GM20000 (cell line): ENCODE results near the gene TFR2.
A peak's percentile ranks its signal among the peaks of the same experiment; 100 is the strongest.

ENCODE experiments used
- DNase-seq: peaks from one replicate; pipeline ENCODE4 v3.0.0; 2012; ENCODE audit warnings: low spot score
- TF ChIP-seq, protein P1 (sequence below): IDR thresholded peaks from 2 replicates; pipeline ENCODE4 v1.5.1; 2012; ENCODE audit warnings: mild to moderate bottlenecking, control low read depth; ENCODE audit errors: extremely low read depth, missing control alignments

TFR2 gene

DNA sequence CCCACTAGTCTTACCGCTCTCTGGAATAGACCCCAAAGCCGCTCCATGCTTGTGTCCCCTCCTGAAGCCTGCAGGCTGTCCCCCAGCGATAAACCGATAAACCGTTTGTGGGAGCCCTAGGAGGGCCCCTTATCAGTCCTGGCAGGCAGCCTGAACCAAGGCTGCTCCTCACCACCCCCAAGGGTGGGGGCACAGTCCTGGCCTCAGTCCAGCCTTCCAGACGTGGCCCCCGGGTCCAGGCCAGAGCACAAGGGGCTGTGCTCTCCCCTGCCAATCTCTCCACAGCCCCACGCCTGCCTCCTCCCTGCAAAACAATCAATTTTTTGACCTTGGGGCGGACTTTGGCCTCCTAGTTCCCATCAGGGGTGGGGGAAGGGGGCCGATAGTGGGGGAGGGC lies at the start of gene TFR2:
TSS of gene TFR2 (minus strand) at position 90 of the 397 bp plus-strand sequence. CDS start at position 47, 43 bp downstream.
- DNase-seq: no peak
- TF ChIP-seq, protein P1, sequence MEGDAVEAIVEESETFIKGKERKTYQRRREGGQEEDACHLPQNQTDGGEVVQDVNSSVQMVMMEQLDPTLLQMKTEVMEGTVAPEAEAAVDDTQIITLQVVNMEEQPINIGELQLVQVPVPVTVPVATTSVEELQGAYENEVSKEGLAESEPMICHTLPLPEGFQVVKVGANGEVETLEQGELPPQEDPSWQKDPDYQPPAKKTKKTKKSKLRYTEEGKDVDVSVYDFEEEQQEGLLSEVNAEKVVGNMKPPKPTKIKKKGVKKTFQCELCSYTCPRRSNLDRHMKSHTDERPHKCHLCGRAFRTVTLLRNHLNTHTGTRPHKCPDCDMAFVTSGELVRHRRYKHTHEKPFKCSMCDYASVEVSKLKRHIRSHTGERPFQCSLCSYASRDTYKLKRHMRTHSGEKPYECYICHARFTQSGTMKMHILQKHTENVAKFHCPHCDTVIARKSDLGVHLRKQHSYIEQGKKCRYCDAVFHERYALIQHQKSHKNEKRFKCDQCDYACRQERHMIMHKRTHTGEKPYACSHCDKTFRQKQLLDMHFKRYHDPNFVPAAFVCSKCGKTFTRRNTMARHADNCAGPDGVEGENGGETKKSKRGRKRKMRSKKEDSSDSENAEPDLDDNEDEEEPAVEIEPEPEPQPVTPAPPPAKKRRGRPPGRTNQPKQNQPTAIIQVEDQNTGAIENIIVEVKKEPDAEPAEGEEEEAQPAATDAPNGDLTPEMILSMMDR: no peak

DNA sequence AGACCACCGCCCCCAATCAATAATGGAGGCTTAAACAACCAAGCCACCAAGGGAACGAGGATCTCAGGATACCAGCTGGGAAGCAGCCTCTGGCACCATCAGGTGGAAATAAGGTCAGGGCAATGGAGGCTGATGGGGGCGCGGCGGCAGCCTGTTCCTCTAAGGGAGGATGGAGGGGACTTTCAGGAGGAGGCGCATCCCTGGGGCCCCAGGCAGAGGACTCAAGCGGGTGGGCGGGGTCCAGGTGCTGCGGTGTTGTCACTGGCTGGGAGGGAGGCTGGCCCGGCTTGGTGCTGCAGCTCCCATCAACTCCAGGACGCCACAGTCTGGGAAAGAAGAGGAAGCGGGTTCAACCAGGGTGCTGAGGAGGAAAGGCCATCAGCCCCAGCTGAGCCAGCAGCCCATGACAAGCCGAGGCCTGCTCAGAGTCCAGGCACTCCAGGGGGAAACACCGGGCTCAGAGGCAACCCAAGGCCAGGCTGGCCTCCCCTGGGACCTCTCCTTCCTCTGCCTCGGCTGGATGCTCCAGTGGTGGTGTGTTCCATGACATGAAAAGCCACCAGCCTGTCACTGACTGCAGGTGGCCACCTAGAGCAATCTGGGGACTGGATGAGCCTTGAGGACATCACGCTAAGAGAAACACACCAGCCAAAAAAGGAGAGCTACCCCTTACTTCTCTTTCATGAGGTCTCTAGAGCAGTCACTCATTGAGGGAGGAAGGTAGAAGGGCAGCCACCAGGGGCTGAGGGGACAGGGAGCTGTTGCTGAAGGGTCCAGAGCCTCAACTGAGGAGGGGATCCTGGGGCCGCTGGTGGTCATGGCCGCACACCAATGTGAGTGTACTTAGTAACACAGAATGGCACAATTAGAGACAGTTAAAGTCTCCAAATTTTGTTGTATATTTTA lies 48.1 kb upstream of the TFR2 start:
- DNase-seq: peak; percentile 32
- TF ChIP-seq, protein P1: no peak

DNA sequence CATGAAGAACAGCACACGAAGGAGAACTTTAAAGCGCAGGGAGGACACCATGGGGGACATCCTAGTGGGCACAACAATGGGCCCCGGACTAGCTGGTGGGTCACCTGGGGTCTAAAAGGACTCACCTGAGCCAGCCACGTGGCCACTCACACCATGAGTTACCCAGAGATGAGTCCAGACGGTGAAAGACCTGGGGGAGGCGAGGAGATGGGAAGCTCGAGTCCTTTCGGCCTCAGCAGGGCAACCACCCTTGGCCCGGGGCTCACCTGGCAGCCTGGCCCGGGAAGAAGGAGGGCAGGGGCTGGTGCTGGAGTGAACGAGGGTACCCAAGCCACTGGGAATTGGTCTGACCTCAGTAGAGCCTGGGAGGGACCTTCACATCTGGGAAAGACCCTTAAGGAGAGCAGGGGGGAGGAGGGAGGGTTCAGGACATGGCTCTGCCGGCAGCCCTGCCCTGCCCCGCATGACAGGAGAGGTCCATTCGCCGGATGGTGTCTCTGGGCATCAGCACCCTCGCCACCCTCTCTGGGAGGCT lies 47.0 kb upstream of the TFR2 start:
- no peak for DNase-seq

DNA sequence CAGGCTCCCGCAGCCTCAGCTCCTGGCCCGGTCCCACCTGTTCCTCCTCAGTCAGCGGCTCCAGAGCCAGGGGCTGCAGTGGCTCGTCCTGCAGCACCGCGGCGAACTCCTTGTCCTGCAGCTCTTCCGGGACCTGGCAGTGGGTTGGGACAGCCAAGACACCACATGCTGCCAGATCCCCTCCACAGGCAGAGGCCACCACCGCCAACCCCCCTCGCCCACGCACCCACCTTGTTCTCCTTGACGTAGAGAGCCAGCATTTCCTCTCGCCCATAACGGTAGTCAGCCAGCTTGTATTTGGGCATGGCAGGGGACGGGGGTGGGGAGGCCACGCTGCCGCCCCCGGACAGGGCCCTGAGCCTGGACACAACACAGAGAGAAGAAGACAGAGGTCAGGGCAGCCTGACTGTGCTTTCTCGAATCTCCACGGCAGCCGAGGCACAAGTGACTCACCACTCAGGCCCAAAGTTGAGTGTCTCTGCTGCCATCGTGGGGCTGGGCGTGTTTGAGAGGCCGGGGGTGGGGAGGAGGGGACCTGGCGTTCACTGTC lies 46.5 kb upstream of the TFR2 start:
- no peak for DNase-seq
- TF ChIP-seq, protein P1: no peak

More for the DNA sequence above, 47.0 kb upstream of the TFR2 start:
- TF ChIP-seq, protein P1: no peak

DNA sequence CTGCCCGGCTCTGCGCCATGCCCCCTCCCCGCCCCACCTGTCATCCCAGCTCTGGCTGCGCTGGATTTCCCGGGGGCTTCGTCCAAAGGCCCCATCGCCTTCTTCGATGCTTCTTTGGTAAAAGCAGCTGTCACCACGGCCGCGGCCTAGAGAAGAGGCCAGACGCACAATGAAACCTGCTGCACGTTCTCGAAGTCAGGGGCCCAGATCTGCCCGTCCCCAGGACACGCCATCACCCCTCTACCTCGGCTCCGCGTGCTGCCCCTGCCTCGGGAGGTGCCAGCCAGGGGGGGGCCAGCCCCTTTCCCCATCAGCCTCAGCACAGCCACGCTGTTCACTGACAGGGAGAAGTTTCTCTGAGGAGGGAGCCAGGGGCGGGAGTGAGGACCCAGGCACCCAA lies 45.9 kb upstream of the TFR2 start:
- no peak for DNase-seq
- TF ChIP-seq, protein P1: no peak

DNA sequence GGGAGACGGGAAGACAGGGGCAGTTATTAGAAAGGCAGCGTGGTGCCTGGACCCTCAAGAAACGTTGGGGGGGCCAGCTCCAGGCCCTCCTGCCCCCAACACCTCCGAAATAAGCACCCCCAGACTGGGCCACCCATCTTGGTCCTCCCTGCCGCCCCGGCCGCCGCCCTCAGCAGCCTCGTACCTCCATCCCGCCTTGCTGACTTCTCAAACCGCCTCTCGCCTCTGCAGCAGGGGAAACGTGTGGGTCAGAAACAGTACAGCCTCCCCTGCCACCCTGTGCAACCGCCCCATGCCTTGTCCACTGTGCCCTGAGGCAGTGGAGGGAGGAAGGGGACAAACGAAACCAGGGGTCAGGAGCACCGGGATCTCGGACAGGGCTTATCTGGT lies 45.5 kb upstream of the TFR2 start:
- DNase-seq: no peak
- TF ChIP-seq, protein P1: no peak

DNA sequence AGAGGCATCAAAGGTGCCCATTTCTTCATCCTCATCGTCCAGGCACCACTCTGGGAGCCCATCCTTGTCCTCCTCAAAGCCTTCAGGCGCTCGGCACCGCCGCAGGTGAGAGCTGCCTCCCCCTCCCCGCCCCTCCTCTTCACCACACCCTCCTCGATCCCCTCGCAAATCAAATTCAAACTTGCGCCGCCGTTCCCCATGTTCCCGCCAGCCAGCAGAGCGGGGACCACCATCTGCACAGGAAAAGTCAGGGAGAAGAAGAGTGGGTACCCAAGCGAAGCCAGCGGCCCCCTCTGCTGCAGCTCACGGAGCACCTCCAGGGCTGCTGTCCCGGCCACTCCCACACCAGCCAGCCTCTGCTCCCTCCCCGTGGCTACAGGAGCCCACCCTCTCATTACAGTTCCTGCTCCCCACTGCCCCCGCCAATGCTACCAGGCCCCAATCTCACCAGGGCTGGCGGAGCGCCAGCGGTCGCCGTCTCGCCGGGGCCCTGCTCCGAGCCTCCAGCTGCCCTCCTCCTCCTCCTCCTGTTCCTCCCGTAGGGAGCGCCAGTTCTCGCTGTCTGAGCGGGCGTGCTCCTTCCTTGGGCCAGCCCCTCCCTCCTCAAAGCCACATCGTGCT lies 45.0 kb upstream of the TFR2 start:
- TF ChIP-seq, protein P1: no peak

More for the DNA sequence above, 45.0 kb upstream of the TFR2 start:
- no peak for DNase-seq
